Upper lobe of right lung (tissue), 1 donor: ENCODE results near the gene BCL2L12. TPM values are rescaled to one million over a fixed set of nuclear protein-coding genes. Genes with fewer than 3 reads are reported as not detected.
"Not testable (repeated sequence)": the region's sequence is repeated elsewhere in the genome, so short reads cannot be mapped to it uniquely, and the experiment has no call there.

ENCODE experiments used
- ATAC-seq: fragments of 200-7000 bp; cut with Tn5 transposase; one replicate; pipeline ENCODE4 v1.9.1; 2020; ENCODE audit warnings: mild to moderate bottlenecking, moderate library complexity
- DNase-seq: peaks from one replicate; pipeline ENCODE4 v3.0.0-alpha.2; 2020
- H3K27ac ChIP-seq: fragments of 200-600 bp; one replicate; pipeline ENCODE4 v1.8.0; 2022
- H3K27me3 ChIP-seq: fragments of 200-600 bp; one replicate; pipeline ENCODE4 v1.8.0; 2022; ENCODE audit warnings: mild to moderate bottlenecking
- H3K36me3 ChIP-seq: fragments of 200-600 bp; one replicate; pipeline ENCODE4 v1.8.0; 2022
- H3K4me1 ChIP-seq: fragments of 200-600 bp; one replicate; pipeline ENCODE4 v1.8.0; 2022
- H3K4me3 ChIP-seq: fragments of 200-600 bp; one replicate; pipeline ENCODE4 v1.8.0; 2022; ENCODE audit warnings: mild to moderate bottlenecking
- H3K9me3 ChIP-seq: fragments of 200-600 bp; one replicate; pipeline ENCODE4 v1.8.0; 2022
- intact Hi-C: fragments of 100-400 bp; cut with DNase I; formaldehyde crosslinking; loops from one replicate; pipeline ENCODE4 v1.11.0; 2022
- microRNA-seq: library from miRNA; unstranded; fragments of <30 nt; microRNA quantifications from one replicate; pipeline ENCODE4 v1.2.0, GENCODE V29; 2020; ENCODE audit warnings: borderline microRNAs expressed
- total RNA-seq: library from RNA; stranded (reverse); fragmentation: NEBNext Ultra II Directional; extraction: Animal tissue kit (Norgen Biotek cat#: 25700); gene quantifications from one replicate; pipeline ENCODE4 v1.2.1, GENCODE V29; 2021
- TF ChIP-seq, protein P1 (sequence below): fragments of 200-600 bp; IDR thresholded peaks from one replicate; pipeline ENCODE4 v1.8.0; 2022; ENCODE audit warnings: antibody characterized with exemption
- donor health status: DM: no; HTN: yes; CAD: no; lungs with severe emphysema.

The BCL2L12 gene
- total RNA-seq, 1 donor from 2014 or later, result 15.8 TPM

DNA sequence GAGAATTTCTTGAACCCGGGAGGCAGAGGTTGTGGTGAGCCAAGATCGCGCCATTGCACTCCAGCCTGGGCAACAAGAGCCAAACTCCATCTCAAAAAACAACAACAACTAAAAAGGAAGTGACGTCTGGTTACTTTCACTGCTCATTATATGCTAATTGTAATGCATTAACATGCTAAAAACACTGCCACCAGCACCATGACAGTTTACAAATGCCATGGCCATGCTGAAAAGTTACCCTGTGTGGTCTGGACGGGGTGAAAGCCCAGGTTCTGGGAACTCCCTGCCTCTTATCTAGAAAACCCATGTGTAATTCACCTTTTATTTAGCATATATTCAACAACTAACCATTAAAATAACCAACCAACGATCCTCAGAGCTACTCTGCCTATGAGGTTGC, 53.3 kb downstream of the BCL2L12 start:
- DNase-seq, result no peak
- Histone ChIP-seq H3K27me3 (no peaks in the 10 kb centered on the region), H3K27ac (no peak overlapping the region), H3K9me3 (no peaks in the 10 kb centered on the region), H3K36me3 (no peaks in the 10 kb centered on the region), H3K4me1 (peaks cover 5% of the 10 kb centered on the region), H3K4me3 (no peak overlapping the region)
- ATAC-seq, result no peak
- intact Hi-C loops, result no loop called here
- TF ChIP-seq, protein P1, sequence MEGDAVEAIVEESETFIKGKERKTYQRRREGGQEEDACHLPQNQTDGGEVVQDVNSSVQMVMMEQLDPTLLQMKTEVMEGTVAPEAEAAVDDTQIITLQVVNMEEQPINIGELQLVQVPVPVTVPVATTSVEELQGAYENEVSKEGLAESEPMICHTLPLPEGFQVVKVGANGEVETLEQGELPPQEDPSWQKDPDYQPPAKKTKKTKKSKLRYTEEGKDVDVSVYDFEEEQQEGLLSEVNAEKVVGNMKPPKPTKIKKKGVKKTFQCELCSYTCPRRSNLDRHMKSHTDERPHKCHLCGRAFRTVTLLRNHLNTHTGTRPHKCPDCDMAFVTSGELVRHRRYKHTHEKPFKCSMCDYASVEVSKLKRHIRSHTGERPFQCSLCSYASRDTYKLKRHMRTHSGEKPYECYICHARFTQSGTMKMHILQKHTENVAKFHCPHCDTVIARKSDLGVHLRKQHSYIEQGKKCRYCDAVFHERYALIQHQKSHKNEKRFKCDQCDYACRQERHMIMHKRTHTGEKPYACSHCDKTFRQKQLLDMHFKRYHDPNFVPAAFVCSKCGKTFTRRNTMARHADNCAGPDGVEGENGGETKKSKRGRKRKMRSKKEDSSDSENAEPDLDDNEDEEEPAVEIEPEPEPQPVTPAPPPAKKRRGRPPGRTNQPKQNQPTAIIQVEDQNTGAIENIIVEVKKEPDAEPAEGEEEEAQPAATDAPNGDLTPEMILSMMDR, result no peak

DNA sequence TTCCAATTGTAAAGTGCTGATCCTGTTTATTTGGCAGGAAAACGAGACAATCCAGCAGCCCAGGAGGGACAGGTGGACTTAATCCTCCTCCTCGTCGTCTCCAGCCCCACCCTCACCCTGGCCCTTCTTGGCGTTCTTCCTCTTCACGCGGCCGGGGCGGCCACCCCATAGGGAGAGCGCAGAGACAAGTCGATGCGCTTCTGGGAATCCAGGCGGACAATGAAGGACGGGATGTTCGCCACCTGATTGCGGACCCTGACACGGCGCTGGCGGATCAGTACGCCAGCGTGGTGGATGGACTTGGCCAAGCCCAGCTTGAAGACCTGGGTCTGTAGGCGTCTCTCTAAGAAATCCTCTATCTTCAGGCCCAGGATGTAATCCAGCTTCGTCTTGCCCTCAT, 53.7 kb downstream of the BCL2L12 start:
- H3K36me3 ChIP-seq, intact Hi-C loops, H3K4me1 ChIP-seq, DNase-seq, H3K9me3 ChIP-seq, H3K27me3 ChIP-seq, H3K4me3 ChIP-seq, H3K27ac ChIP-seq, ATAC-seq: not testable (repeated sequence)

Small RNA genes within 50 kb of the gene (microRNA-seq; reads per million reads assigned to microRNA genes)
- gene MIR5088, result not detected

Other genes with a start within 250 kb of the BCL2L12 start
- not detected for gene PTH2, start 242.5 kb upstream of the BCL2L12 start, total RNA-seq
- gene GFY, start 240.5 kb upstream of the BCL2L12 start, total RNA-seq, result not detected
- 0.69 TPM for gene SLC17A7, start 224.4 kb upstream of the BCL2L12 start, total RNA-seq
- gene PIH1D1, start 214.1 kb upstream of the BCL2L12 start, total RNA-seq, result 64.2 TPM
- gene ALDH16A1, start 212.7 kb upstream of the BCL2L12 start, total RNA-seq, result 32.3 TPM
- 12.1 TPM for gene FLT3LG, start 191.7 kb upstream of the BCL2L12 start, total RNA-seq
- gene RPL13A, start 178.3 kb upstream of the BCL2L12 start, total RNA-seq, result 1,829 TPM
- 1,616 TPM for gene RPS11, start 169.5 kb upstream of the BCL2L12 start, total RNA-seq
- 320 TPM for gene FCGRT, start 153.3 kb upstream of the BCL2L12 start, total RNA-seq
- 22.1 TPM for gene RCN3, start 137.9 kb upstream of the BCL2L12 start, total RNA-seq
- 48.7 TPM for gene NOSIP, start 85.4 kb upstream of the BCL2L12 start, total RNA-seq
- gene PRRG2, start 84.6 kb upstream of the BCL2L12 start, total RNA-seq, result 10.1 TPM
- gene PRR12, start 74.8 kb upstream of the BCL2L12 start, total RNA-seq, result 30.9 TPM
- gene RRAS, start 25.8 kb upstream of the BCL2L12 start, total RNA-seq, result 138 TPM
- 67.9 TPM for gene SCAF1, start 23.7 kb upstream of the BCL2L12 start, total RNA-seq
- 86.4 TPM for gene IRF3, start 76 bp upstream of the BCL2L12 start, total RNA-seq
- gene PRMT1, start 11.3 kb downstream of the BCL2L12 start, total RNA-seq, result 90.8 TPM
- gene ADM5, start 23.7 kb downstream of the BCL2L12 start, total RNA-seq, result 1.9 TPM
- 6.1 TPM for gene CPT1C, start 25.2 kb downstream of the BCL2L12 start, total RNA-seq
- 0.43 TPM for gene TSKS, start 97.4 kb downstream of the BCL2L12 start, total RNA-seq
- gene AP2A1, start 101.1 kb downstream of the BCL2L12 start, total RNA-seq, result 61.2 TPM
- gene FUZ, start 147.4 kb downstream of the BCL2L12 start, total RNA-seq, result 20.1 TPM
- 45.9 TPM for gene MED25, start 152.4 kb downstream of the BCL2L12 start, total RNA-seq
- gene PTOV1, start 185.2 kb downstream of the BCL2L12 start, total RNA-seq, result 104 TPM
- 83.2 TPM for gene PNKP, start 201.6 kb downstream of the BCL2L12 start, total RNA-seq
- 29.4 TPM for gene AKT1S1, start 211.4 kb downstream of the BCL2L12 start, total RNA-seq
- gene TBC1D17, start 211.8 kb downstream of the BCL2L12 start, total RNA-seq, result 57.1 TPM
- gene IL4I1, start 231.0 kb downstream of the BCL2L12 start, total RNA-seq, result 1.8 TPM